Upper lobe of left lung (tissue), 4 donors: ENCODE results near the gene IQGAP1.

Source experiments
- POLR2A ChIP-seq, 4 donors: fragments of 450-650 bp; IDR thresholded peaks; one replicate each; pipeline ENCODE4 v1.5.1; 2016 to 2017; ENCODE audit warnings: antibody characterized with exemption in 4 of 4, mild to moderate bottlenecking in 2 of 4
- POLR2AphosphoS5 ChIP-seq, 2 donors: sonication (generic); formaldehyde crosslinking; IDR thresholded peaks; one replicate each; pipeline ENCODE4 v1.5.1; 2017; ENCODE audit warnings: antibody characterized with exemption in 2 of 2
- TF ChIP-seq, protein P1 (sequence below), 6 experiments: fragments of 450-650 bp in 4 of 6; fragments of 200-600 bp in 2 of 6; sonication (generic) in 2 of 6; IDR thresholded peaks; one replicate each; pipeline ENCODE4 v1.5.1; 2016 to 2019; ENCODE audit warnings: antibody characterized with exemption in 6 of 6

DNA sequence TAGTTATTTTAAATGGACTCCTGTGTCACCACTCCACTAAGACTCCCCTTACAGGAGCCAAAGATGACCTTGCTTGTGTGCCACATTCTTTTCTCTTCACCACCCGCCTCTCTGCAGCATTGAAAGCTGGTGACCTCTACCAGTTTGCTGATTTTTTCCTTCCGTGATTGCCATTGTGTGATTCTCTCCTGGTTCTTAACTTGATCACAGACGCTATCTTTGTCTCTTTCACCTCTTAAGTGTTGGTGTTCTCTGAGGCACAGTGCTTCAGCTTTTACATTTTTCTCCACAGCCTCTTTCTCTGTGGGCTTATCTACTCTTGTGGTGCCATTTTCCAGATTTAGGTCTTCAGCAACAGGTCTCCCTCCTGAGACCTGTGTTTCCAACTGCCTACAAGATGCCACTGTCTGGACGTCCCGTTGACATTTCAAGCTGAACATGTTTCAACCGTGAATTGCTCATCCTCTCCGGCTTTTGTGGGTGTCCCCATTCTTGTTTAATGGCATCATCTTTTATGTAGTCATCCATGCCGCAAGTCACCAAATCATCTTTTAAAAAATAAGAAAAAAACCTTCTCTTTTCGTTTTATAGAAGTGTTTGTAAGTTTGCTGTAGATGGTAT is 26.5 kb downstream of the IQGAP1 start:
- TF ChIP-seq POLR2A (IDR thresholded peaks at IDR 0.05) (no peak), POLR2AphosphoS5 (IDR thresholded peaks at IDR 0.05) (no peak)
- TF ChIP-seq, protein P1, sequence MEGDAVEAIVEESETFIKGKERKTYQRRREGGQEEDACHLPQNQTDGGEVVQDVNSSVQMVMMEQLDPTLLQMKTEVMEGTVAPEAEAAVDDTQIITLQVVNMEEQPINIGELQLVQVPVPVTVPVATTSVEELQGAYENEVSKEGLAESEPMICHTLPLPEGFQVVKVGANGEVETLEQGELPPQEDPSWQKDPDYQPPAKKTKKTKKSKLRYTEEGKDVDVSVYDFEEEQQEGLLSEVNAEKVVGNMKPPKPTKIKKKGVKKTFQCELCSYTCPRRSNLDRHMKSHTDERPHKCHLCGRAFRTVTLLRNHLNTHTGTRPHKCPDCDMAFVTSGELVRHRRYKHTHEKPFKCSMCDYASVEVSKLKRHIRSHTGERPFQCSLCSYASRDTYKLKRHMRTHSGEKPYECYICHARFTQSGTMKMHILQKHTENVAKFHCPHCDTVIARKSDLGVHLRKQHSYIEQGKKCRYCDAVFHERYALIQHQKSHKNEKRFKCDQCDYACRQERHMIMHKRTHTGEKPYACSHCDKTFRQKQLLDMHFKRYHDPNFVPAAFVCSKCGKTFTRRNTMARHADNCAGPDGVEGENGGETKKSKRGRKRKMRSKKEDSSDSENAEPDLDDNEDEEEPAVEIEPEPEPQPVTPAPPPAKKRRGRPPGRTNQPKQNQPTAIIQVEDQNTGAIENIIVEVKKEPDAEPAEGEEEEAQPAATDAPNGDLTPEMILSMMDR (IDR thresholded peaks at IDR 0.05): no peak
